Measurements from ENCODE around the gene LBHD2. TPM values are rescaled to one million over a fixed set of nuclear protein-coding genes. Genes with fewer than 3 reads are reported as not detected.

LBHD2 gene
- total RNA-seq, 1 experiment from 2014 or later, result not detected

- Histone ChIP-seq H3K9me3 (ENCODE audit: control insufficient read depth in 1 of 2, insufficient read depth in 1 of 2, low read depth in 1 of 2, low read length in 2 of 2) (no peaks in the 10 kb centered on the region), H3K27me3 (ENCODE audit: insufficient read depth, low read length) (no peaks in the 10 kb centered on the region), H3K4me3 (replicated peaks in 1 of 2; ENCODE audit: low read depth in 1 of 2, low read length in 2 of 2) (no peak within 1 kb of the TSS), H3K4me1 (ENCODE audit: control insufficient read depth in 1 of 2, insufficient read depth in 2 of 2, low read length in 2 of 2) (peaks cover 8 to 13% of the 10 kb centered on the region in 2 experiments), H3K4me2 (ENCODE audit: low read length) (no peak within 1 kb of the TSS), H3K9ac (ENCODE audit: low read length) (no peak within 1 kb of the TSS), H4K20me1 (ENCODE audit: insufficient read depth) (no peaks in the 10 kb centered on the region), H2AFZ (ENCODE audit: low read depth, low read length, poor library complexity, severe bottlenecking) (no peak within 1 kb of the TSS), H3K36me3 (ENCODE audit: control insufficient read depth in 1 of 2, insufficient read depth in 2 of 2, low read length in 2 of 2) (no peaks in the 10 kb centered on the region), H3K9me2 (ENCODE audit: insufficient read depth) (no peaks in the 10 kb centered on the region), H3K27ac (ENCODE audit: low read depth, low read length) (no peak within 1 kb of the TSS), H3K79me2 (ENCODE audit: insufficient read depth, low read length) (no peaks in the 10 kb centered on the region)
- TF ChIP-seq CEBPB (IDR thresholded peaks at IDR 0.05; ENCODE audit: low read depth) (no peak), CBX3 (IDR thresholded peaks at IDR 0.05; ENCODE audit: low read depth) (no peak), JUND (IDR thresholded peaks at IDR 0.05) (no peak), ZNF274 (IDR thresholded peaks at IDR 0.05; ENCODE audit: low read depth, low read length) (no peak), MAX (IDR thresholded peaks at IDR 0.05) (no peak), POLR2AphosphoS5 (IDR thresholded peaks at IDR 0.05; ENCODE audit: low read depth, low read length) (no peak), REST (IDR thresholded peaks at IDR 0.05; ENCODE audit: low read depth) (no peak), EZH2phosphoT487 (IDR thresholded peaks at IDR 0.05; ENCODE audit: borderline replicate concordance) (no peak), CTCF (IDR thresholded peaks at IDR 0.05 in 2 of 3, conservative IDR thresholded peaks at IDR 0.05 in 1 of 3; ENCODE audit: borderline replicate concordance in 1 of 3, insufficient read depth in 1 of 3, low read depth in 2 of 3, low read length in 2 of 3) (no peak), ATF3 (IDR thresholded peaks at IDR 0.05) (no peak), ZFX (IDR thresholded peaks at IDR 0.05) (no peak)
- CTCF ChIA-PET, result interaction anchor here (0.6 to 4.0 kb wide), 2 partner anchors 10 to 474 kb away, joined by 3 to 41 read pairs; no protein-coding TSS in a partner anchor
- intact Hi-C loops (cut with micrococcal nuclease), result no loop called here
- RAD21 ChIA-PET (ENCODE audit: low non-redundant PET in 1 of 2, low total read pairs in 2 of 2, uncharacterized antibody in 2 of 2, unreplicated experiment in 2 of 2), result no interaction called here
- DNase-seq (ENCODE audit: low read depth, low spot score) (no peak), ATAC-seq (no peak)
- POLR2A ChIA-PET, result interaction anchor here (1.0 kb wide), 1 partner anchor 10 kb away, joined by 6 read pairs; no protein-coding TSS in a partner anchor
- BruUV-seq (replicated peaks), result no TSS peak
Observed at GRCh38 chr14:103094406-103095209, 10.6 kb downstream of the LBHD2 start, which contains the start of gene EXOC3L4. Gene EXOC3L4 (plus strand): TSS chr14:103094725. CDS start chr14:103100220, 5,495 bp downstream.
